Suprapubic skin (tissue), 4 donors: ENCODE measurements around the gene ISG20L2.

Source experiments
- CTCF ChIP-seq, 2 donors: fragments of 200-600 bp in 1 of 2; fragments of 450-650 bp in 1 of 2; sonication (generic) in 1 of 2; IDR thresholded peaks; one replicate each; pipeline ENCODE4 v1.5.1; 2016 to 2019; ENCODE audit warnings: antibody characterized with exemption in 2 of 2, mild to moderate bottlenecking in 1 of 2, moderate library complexity in 1 of 2
- EP300 ChIP-seq: sonication (generic); formaldehyde crosslinking; IDR thresholded peaks from one replicate; pipeline ENCODE4 v1.6.1; 2017; ENCODE audit warnings: antibody characterized with exemption
- POLR2A ChIP-seq, 2 donors: fragments of 450-650 bp; IDR thresholded peaks; one replicate each; pipeline ENCODE4 v1.6.1; 2017; ENCODE audit warnings: antibody characterized with exemption in 2 of 2, mild to moderate bottlenecking in 2 of 2, moderate library complexity in 2 of 2
- POLR2AphosphoS5 ChIP-seq, 3 donors: sonication (generic); formaldehyde crosslinking; IDR thresholded peaks; one replicate each; pipeline ENCODE4 v1.6.1; 2017; ENCODE audit warnings: antibody characterized with exemption in 3 of 3

- TF ChIP-seq CTCF (IDR thresholded peaks at IDR 0.05) (no peak), POLR2AphosphoS5 (IDR thresholded peaks at IDR 0.05) (no peak), POLR2A (IDR thresholded peaks at IDR 0.05) (no peak), EP300 (no peak)
These were observed 23.6 kb downstream of the ISG20L2 start for GRCh38 chr1:156704930-156705320.
